Sciatic nerve (tissue), 2 donors: ENCODE measurements around the gene SLC34A1. TPM values are rescaled to one million over a fixed set of nuclear protein-coding genes. Genes with fewer than 3 reads are reported as not detected.
"Not testable (repeated sequence)": the region's sequence is repeated elsewhere in the genome, so short reads cannot be mapped to it uniquely, and the experiment has no call there.

Experiments used
- ATAC-seq: fragments of 200-7000 bp; cut with Tn5 transposase; one replicate; pipeline ENCODE4 v1.9.1; 2020; ENCODE audit warnings: mild to moderate bottlenecking, moderate library complexity
- DNase-seq: peaks from one replicate; pipeline ENCODE4 v3.0.0-alpha.2; 2020; ENCODE audit warnings: low spot score
- intact Hi-C: fragments of 100-400 bp; cut with DNase I; formaldehyde crosslinking; loops from one replicate; pipeline ENCODE4 v1.14.2; 2022
- total RNA-seq: library from RNA; stranded (reverse); fragmentation: NEBNext Ultra II Directional; extraction: Animal tissue kit (Norgen Biotek cat#: 25700); gene quantifications from one replicate; pipeline ENCODE4 v1.2.1, GENCODE V29; 2021
- donor health status: DM: no; HTN: no; CAD: no.
- donor health status: DM: no; HTN: no; CAD: no.

SLC34A1 gene
- total RNA-seq, 1 donor from 2014 or later = not detected

DNA sequence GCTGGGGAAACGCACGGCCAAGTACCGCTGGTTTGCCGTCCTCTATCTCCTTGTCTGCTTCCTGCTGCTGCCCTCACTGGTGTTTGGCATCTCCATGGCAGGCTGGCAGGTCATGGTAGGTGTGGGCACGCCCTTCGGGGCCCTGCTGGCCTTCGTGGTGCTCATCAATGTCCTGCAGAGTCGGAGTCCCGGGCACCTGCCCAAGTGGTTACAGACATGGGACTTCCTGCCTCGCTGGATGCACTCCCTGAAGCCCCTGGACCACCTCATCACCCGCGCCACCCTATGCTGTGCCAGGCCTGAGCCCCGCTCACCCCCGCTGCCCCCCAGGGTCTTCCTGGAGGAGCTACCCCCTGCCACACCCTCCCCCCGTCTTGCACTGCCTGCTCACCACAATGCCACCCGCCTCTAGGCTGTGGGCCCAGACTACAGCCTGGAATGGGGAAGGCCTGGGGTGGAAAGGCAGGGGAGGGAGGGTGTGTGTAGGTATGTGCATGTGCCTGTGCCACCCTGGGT lies 13.7 kb downstream of the SLC34A1 start:
- ATAC-seq (no peak), DNase-seq (no peak)
- intact Hi-C loops = no loop called here

DNA sequence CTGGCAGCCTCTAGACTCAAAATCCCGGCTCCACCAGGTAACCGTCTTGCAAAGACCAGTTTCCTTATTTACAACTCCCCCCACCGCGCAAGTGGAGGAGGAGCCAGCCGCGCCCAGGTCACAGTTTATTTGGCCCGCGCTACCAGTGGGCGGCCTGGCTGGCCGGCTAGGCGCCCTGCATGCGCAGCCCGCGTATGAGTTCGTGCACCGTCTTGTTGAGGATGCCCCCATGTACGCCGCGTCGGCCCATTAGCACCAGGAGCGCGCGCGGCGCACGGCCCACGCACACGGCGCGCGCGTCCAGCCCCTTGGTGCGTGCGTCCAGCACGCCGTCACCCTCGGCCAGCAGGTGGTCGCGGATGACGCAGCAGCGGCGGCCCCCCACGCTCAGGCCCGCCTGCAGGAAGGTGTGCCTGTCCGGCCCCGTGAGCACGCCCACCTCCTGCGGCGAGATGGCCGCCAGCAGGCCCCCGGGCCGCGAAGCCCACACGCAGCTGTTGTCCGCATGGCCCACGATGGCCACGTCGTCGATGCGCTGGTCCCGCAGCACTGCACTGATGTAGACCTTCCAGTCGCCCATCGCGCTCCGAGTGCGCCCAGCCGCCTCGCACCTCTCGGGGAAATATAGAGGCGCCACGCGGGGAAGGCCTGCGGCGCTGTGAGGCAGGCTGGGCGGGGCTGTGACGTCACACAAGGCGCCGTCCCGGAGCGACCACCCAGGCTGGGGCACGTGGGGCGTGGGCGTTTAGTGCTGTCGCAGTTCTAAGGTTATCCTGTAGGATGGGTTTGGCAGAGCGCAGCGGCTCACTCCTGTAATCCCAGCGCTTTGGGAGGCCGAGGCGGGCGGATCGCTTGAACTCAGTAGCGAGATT lies 16.0 kb downstream of the SLC34A1 start, which contains the start of gene PFN3:
Gene PFN3, minus strand, starts transcription at position 665 of the 872 bp plus-strand sequence. Its CDS starts 85 bp downstream, at position 580.
- intact Hi-C loops = loop anchor here (5.0 kb wide), 1 partner anchor 57 kb away; no protein-coding TSS in a partner anchor
- no peak for ATAC-seq
- peak; percentile 66 for DNase-seq

DNA sequence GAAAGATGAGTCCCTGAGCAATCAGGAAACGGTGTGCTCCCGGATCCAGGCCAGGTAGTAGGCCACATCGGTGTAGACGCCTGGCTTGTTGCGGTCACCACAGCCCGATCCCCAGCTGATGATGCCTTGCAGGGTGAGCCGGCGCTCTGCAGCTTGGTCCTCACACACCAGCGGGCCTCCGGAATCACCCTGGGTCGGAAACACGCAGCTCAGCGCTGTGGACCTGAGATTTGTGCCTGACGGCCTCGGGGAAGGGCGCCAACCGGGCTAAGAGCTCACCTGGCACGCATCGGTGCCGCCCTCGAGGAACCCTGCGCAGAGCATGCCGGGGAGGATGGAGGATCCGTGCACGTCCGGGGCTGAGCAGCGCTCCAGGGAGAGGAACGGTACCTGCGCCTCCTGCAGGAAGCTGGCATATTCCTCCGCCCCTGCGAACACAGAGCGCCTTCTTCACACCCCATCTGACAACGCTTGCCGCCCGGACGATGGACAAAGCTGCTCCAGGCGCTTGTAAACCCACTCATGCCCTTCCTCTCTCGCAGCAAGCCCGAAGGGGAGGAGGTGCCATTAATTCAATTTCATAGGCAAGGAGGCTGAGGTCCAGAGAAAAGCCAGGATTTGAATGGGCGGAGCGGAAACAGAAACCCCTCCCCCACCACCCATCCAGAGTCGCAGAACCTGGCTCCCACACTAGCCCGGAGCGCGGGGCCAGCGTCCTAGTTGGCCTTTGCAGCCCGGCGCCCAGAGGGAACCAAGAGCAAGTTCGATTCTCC lies 18.2 kb downstream of the SLC34A1 start:
- peak; percentile 67 for DNase-seq
- intact Hi-C loops = loop anchor here (5.0 kb wide), 1 partner anchor 55 kb away; no protein-coding TSS in a partner anchor
- no peak for ATAC-seq

DNA sequence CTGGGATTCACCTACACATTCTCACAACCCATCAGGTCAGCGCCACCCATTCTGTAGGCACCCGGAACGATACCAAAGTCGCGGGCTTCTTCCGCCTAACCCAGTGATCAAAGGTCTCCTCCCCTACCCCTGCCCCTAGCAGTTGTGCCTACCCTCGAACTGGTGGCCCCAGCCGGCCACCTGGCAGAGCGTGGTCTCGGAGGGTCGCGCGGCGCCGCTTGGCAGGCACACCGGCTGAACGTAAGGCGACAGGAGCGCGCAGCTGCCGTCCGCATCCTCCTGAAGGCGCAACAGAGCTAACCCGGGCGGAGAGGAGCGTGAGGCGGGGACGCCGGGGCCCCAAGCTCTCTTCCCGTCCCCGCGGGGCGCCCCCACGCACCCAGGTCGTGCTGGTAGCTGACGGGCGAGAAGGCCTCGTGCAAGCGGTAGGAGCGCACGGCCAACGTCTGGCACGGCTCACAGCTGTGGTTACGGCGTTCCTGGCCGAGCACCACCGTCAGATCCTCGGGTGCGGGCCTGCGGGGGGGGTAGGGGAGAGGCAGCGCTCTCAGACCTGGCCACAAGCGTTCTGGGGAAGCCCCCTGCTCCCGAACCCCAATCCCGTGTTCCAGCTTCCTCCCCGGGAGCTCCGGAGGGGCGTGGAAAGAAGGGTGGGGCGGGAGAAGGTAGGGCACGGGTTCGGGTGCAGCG lies 19.0 kb downstream of the SLC34A1 start:
- ATAC-seq = no peak
- DNase-seq = no peak
- intact Hi-C loops = loop anchor here (5.0 kb wide), 1 partner anchor 54 kb away; no protein-coding TSS in a partner anchor

DNA sequence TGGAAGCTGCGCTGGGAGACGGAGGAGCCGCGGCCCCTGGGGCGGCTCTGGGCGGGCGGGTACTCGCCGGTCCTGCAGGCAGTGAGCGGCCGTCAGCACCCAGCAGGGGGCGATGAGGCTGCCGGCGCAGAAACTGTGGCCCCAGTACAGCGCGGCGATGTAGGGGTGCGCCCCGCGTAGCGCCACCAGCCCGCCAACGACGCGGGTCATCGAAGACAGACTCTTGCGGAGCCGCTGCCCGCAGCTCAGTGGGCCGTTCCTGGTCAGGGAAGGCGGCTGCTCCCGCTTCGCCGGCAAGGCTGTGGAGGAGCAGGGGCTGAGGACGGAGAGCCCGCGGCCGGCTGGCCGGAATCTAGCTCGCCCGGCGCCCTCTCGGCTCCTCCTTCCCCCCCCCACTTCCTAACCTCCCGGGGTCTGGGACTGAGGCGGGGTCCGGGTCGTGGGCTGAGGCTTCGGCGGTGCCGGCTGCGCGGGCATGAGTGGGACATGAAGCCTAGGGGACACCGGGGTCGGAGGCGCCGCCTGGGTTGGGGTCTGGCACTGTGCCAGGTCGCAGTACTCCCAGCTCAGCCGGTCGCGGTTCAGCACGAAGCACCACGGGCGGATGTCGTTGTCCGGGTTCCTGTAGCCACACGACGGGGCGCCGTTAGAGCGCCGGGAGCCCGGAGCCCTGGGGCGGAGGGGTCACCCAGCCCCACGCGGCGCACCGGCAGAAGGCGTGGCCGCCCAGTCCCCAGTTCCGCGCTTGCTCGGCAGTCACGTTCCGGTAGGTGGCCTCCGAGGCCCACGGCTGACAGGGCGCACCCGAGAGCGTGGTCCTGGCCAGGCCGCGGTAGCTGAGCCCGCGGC lies 19.8 kb downstream of the SLC34A1 start:
- DNase-seq (peak; percentile 88), ATAC-seq (peak; percentile 93)
- intact Hi-C loops = loop anchor here (5.0 kb wide), 1 partner anchor 53 kb away; no protein-coding TSS in a partner anchor

DNA sequence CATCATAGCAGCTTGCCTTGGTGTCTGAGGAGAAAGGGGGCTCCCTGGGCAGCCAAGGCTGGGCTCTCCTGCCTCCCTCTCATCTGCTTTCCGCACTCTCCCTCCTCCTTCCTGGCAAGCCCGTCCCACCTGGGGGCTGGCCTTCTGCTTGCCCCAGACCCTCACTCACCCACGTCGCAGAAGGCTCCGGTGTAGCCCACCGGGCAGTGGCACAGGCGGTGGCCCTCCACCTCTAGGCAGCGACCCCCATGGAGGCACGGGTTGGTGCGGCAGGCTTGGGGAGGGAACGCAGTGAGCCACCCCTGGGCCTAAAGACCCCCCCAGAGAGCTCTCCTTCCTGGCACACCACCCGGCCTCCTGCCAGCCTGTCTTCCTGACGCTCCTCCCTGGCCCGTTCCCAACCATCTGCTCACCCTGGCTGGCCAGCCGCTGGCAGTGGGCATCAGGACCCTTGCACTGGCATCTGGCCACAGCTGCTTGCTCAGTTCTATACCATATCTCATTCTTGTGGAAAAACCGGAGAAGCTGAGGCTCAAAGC lies 20.5 kb downstream of the SLC34A1 start:
- ATAC-seq (peak; percentile 2), DNase-seq (no peak)
- intact Hi-C loops = loop anchor here (5.0 kb wide), 1 partner anchor 53 kb away; no protein-coding TSS in a partner anchor

DNA sequence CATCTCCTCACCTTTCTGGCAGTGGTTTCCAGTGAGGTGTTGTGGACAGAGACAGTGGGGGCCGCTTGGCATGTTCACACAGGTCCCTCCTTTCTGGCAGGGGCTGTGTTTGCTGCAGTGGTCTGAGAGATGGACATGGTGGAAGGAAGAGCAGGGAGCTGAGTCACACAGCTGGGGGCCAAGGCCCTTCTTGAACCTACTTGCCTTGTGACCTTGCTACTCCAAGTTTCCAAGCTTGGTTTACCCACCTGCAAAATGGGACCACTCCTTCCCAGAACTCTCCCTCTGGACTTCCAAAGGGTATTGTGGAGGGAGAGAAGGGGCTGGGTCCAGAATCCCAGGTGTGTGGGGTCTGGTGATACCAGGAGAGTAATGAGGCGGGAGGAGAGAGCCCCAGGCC lies 21.1 kb downstream of the SLC34A1 start:
- intact Hi-C loops = no loop called here
- ATAC-seq (no peak), DNase-seq (no peak)

DNA sequence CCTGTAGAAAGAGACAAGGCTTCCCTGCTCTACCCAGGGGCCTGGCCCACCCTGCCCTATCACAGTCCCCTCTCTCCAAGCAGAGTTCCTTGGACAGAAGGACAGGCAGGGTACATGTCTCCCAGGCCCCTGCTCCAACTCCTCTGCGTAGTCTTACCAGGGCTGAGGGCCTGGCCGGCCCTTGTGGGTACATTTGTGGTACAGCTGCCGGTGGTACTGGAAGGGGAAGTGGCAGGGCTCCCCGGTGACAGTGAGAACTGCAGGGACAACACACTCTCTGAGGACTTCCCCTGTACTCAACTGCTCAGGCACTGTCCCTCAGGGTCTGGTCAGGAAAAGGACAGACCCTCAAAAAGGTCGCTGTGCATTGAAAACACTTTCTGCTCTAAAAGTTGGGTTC lies 21.6 kb downstream of the SLC34A1 start:
- intact Hi-C loops = no loop called here
- no peak for DNase-seq
- ATAC-seq = no peak

DNA sequence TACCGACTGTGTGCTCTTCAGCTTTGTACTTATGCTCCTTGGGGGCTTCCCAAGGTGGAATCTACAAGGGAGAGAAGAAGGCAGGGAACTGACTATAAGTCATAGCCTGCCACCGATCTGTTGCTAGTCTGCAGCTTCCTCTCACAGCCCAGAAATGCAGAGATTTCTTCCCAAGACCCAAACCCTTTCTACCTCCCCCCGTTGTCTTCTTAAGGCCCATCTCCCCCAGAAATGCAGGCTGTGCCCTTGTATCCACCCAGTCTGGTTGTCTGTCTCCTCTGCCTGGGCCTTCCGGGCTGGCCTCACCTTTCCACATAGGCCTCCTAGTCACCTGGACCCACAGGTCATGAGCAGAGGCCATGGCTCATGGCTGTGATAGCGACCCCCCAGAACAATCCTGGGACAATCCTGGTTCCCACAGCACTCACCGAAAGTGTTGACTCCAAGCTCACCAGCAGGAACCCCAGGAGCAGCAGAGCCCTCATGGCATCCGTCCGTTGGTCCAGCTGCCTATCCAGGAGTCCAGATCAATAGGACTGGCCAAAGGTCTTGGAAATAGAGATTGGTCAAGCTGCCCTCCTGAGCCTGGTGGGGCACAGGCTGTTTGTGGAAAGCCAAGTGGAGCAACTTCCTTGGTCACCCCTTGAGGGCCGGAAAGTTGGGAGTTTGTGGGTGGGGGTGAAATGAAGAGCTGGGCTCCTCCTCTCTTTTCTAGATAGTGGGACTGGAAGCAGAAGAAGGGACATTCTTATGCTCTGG lies 25.0 kb downstream of the SLC34A1 start, which contains the start of gene F12:
Gene F12, minus strand, starts transcription at position 522 of the 759 bp plus-strand sequence. Its CDS starts 37 bp downstream, at position 485.
- no peak for ATAC-seq
- intact Hi-C loops = no loop called here

DNA sequence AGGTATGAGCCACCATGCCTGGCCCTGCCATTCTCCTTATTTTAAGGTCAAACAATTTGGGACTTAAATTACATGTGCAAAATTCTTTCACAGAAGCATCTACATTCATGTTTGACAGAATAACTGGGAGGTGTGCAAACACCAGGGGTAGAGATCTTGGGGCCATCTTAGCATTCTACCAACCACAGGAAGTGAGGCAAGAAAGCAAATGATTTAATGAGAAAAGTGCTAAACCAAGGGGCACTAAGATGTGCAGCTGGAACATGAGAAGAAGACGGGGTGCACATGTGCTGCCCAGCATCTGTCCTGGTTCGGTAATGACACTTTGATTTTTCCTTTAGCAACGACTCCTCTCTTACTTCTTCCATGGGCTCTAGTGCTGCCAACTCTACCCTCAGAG lies 26.3 kb downstream of the SLC34A1 start:
- intact Hi-C loops = no loop called here
- DNase-seq (no peak), ATAC-seq (no peak)

More for the DNA sequence above, 25.0 kb downstream of the SLC34A1 start, which contains the start of gene F12:
- no peak for DNase-seq

DNA sequence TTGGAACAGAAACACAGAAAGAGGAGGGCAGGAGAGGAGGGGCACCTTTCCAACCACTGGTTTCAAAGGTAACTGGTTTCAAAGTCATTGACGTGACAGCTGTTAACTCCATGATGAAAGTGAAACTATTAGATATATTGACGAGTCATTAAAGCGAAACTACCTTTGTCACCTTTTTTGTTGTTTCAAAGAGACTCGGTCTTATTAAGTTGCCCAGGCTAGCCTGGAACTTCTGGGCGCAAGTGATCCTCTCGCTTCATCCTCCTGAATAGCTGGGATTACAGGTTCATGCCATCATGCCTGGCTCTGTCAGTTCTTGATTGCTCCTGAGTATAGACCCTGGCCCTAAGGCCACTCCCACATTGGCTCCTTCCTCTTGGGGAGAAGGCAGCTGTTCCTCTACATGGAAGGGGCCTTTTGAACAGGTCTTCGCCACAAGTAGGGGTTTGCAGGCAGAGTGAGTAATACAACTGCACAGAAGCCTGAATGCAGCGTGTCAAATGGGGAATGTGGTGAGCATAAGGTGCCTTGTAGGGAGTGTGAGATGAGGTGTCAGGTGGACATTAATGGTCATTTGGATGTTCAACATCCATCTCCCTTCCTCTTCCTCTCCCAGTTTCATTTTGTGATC lies 28.5 kb downstream of the SLC34A1 start:
- DNase-seq = no peak
- intact Hi-C loops = no loop called here
- no peak for ATAC-seq

DNA sequence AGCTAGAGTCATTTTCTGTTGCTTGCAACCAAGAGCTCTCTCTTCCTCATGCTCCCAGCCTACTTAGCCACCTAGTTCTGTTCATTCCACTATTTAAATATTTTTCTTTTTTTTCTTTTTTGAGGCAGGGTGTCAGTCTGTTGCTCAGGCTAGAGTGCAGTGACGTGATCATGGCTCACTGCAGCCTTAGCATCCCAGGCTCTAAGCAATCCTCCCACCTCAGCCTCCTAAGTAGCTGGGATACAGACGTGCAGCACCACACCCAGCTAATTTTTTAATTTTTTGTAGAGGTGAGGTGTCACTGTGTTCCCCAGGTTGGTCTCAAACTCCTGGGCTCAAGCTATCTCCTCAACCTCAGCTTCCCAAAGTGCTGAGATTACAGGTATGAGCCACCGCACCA lies 30.2 kb downstream of the SLC34A1 start:
- no peak for ATAC-seq
- no peak for DNase-seq
- intact Hi-C loops = no loop called here

DNA sequence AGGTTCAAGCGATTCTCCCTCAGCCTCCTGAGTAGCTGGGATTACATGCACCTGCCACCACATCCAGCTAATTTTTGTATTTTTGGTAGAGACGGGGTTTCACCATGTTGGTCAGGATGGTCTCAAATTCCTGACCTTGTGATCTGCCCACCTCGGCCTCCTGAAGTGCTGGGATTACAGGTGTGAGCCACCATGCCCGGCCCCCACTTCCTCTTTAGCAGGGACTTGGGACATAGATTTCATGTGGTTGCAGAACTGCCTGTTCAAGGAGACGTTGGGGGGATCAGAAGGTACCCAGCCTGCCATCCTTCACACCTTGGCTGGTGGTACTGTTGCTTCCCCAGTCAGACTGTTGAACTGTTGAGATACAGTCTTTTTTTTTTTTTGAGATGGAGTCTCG lies 32.8 kb downstream of the SLC34A1 start:
- DNase-seq, ATAC-seq, intact Hi-C loops: not testable (repeated sequence)

DNA sequence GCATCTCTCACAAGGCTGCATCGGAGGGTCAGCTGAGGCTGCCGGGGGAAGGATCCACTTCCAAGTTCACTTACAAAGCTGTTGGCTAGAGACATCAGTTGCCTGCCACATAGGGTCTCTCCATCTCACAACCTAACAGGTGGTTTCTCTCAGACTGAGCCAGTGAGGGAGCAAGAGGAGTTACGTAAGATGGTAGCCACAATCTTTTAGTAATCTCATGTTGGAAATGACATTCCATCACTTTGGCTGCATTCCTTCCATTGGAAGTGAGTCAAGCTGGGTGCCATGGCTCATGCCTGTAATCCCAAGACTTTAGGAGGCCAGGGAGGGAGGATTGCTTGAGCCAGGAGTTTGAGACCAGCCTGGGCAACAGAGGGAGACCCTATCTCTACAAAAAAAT lies 34.8 kb downstream of the SLC34A1 start:
- intact Hi-C loops = no loop called here
- ATAC-seq (no peak), DNase-seq (no peak)

DNA sequence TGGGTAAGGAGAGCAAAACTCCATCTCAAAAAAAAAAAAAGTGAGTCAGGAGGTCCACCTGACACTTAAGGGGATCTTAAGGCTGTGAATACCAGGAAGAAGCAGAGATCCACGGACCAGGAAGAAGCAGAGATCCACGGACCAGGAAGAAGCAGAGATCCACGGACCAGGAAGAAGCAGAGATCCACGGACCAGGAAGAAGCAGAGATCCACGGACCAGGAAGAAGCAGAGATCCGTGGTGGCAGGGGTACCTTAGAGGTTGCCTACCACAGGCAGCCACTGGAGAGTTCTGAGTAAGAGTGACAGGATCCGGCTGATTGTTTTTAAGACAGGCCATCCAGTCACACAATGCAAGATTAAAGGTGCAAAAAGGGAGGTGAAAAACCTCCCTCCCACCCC lies 36.2 kb downstream of the SLC34A1 start:
- intact Hi-C loops, ATAC-seq: not testable (repeated sequence)

DNA sequence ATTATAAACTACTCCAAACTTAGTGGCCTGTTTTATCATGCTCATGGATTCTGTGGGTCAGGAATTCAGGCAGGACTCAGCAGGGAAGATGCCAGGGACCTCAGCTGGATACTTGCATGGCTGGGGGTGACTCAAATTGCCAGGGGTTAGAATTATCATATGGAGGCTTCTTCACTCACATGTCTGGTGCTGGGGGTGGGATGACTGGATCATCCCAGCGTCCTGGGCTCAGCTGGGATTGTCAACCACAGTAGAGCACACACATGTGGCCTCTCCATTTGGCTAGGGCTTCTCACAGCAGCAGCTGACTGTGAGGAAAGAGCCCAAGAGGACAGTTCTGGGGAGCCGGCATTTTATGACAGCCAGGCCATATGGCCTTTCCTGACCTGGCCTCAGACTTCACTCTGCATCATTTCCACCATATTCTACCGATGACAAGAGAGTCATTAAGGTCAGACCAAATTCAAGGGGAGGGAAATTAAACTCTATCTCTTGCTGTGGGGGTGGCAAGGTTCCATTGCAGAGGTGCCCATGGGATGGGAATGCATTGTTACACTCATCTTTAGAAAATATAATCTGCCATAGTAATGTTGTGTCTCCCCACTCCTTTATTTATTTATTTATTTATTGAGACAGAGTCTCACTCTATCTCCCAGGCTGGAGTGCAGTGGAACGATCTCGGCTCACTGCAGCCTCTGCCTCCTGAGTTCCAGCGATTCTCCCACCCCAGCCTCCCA lies 37.0 kb downstream of the SLC34A1 start:
- intact Hi-C loops = no loop called here
- no peak for ATAC-seq
- no peak for DNase-seq

More for the DNA sequence above, 36.2 kb downstream of the SLC34A1 start:
- DNase-seq = not testable (repeated sequence)
